Measurements from ENCODE around the gene ABTB2.

ABTB2 gene

GRCh38 chr11:34143048-34143447 is 214.8 kb downstream of the ABTB2 start:
- H3K36me3 ChIP-seq (ENCODE audit: insufficient read depth, low read length), result peaks cover 96% of the 10 kb centered on the region
- ATAC-seq (ENCODE audit: insufficient read depth, low read depth), result no peak
- TF ChIP-seq CTCF (IDR thresholded peaks at IDR 0.05; ENCODE audit: borderline replicate concordance, extremely low read depth, low read length, poor library complexity, severe bottlenecking) (no peak), EZH2 (IDR thresholded peaks at IDR 0.05; ENCODE audit: borderline replicate concordance, low read depth, low read length, severe bottlenecking) (no peak)
- no peak for DNase-seq
- H3K9ac ChIP-seq (ENCODE audit: low read depth, low read length), result no peak overlapping the region
- H3K4me3 ChIP-seq (ENCODE audit: low read depth in 1 of 2, low read length in 2 of 2), result no peak overlapping the region
- H3K27ac ChIP-seq (ENCODE audit: low read length), result no peak overlapping the region
- no peaks in the 10 kb centered on the region for H3K79me2 ChIP-seq (ENCODE audit: insufficient read depth, low read length)
- H3K4me1 ChIP-seq (ENCODE audit: insufficient read depth, low read length), result no peaks in the 10 kb centered on the region
- H3K4me2 ChIP-seq (ENCODE audit: insufficient read depth, low read length), result no peak overlapping the region
- no peak overlapping the region for H2AFZ ChIP-seq (ENCODE audit: low read depth, low read length)
- 0 out of 2 replicates have a peak, but pooled peaks cover 4% of the 10 kb centered on the region for H4K20me1 ChIP-seq (ENCODE audit: insufficient read depth, low read length)
- no peaks in the 10 kb centered on the region for H3K9me3 ChIP-seq (ENCODE audit: insufficient read depth, low read length, severe bottlenecking)
- no peaks in the 10 kb centered on the region for H3K27me3 ChIP-seq (ENCODE audit: insufficient read depth, low read length, poor library complexity)

GRCh38 chr11:34140149-34140548 is 217.7 kb downstream of the ABTB2 start:
- Histone ChIP-seq H3K27me3 (ENCODE audit: insufficient read depth, low read length, poor library complexity) (no peaks in the 10 kb centered on the region), H3K4me1 (ENCODE audit: insufficient read depth, low read length) (no peaks in the 10 kb centered on the region), H3K9me3 (ENCODE audit: insufficient read depth, low read length, severe bottlenecking) (no peaks in the 10 kb centered on the region), H3K9ac (ENCODE audit: low read depth, low read length) (no peak overlapping the region), H3K36me3 (ENCODE audit: insufficient read depth, low read length) (peaks cover 94% of the 10 kb centered on the region), H4K20me1 (ENCODE audit: insufficient read depth, low read length) (peaks cover 6% of the 10 kb centered on the region), H3K4me3 (ENCODE audit: low read depth in 1 of 2, low read length in 2 of 2) (no peak overlapping the region), H3K27ac (ENCODE audit: low read length) (no peak overlapping the region), H3K4me2 (ENCODE audit: insufficient read depth, low read length) (no peak overlapping the region), H3K79me2 (ENCODE audit: insufficient read depth, low read length) (no peaks in the 10 kb centered on the region), H2AFZ (ENCODE audit: low read depth, low read length) (no peak overlapping the region)
- no peak for ATAC-seq (ENCODE audit: insufficient read depth, low read depth)
- TF ChIP-seq EZH2 (IDR thresholded peaks at IDR 0.05; ENCODE audit: borderline replicate concordance, low read depth, low read length, severe bottlenecking) (no peak), CTCF (IDR thresholded peaks at IDR 0.05; ENCODE audit: borderline replicate concordance, extremely low read depth, low read length, poor library complexity, severe bottlenecking) (no peak)
- DNase-seq, result no peak

GRCh38 chr11:34139346-34139745 is 218.5 kb downstream of the ABTB2 start:
- no peak for DNase-seq
- Histone ChIP-seq H3K4me3 (ENCODE audit: low read depth in 1 of 2, low read length in 2 of 2) (no peak overlapping the region), H3K4me2 (ENCODE audit: insufficient read depth, low read length) (no peak overlapping the region), H3K36me3 (ENCODE audit: insufficient read depth, low read length) (peaks cover 94% of the 10 kb centered on the region), H3K79me2 (ENCODE audit: insufficient read depth, low read length) (no peaks in the 10 kb centered on the region), H3K27ac (ENCODE audit: low read length) (no peak overlapping the region), H3K9ac (ENCODE audit: low read depth, low read length) (no peak overlapping the region), H4K20me1 (ENCODE audit: insufficient read depth, low read length) (peaks cover 3% of the 10 kb centered on the region), H3K27me3 (ENCODE audit: insufficient read depth, low read length, poor library complexity) (no peaks in the 10 kb centered on the region), H2AFZ (ENCODE audit: low read depth, low read length) (no peak overlapping the region), H3K4me1 (ENCODE audit: insufficient read depth, low read length) (no peaks in the 10 kb centered on the region), H3K9me3 (ENCODE audit: insufficient read depth, low read length, severe bottlenecking) (no peaks in the 10 kb centered on the region)
- TF ChIP-seq CTCF (IDR thresholded peaks at IDR 0.05; ENCODE audit: borderline replicate concordance, extremely low read depth, low read length, poor library complexity, severe bottlenecking) (no peak), EZH2 (IDR thresholded peaks at IDR 0.05; ENCODE audit: borderline replicate concordance, low read depth, low read length, severe bottlenecking) (no peak)
- no peak for ATAC-seq (ENCODE audit: insufficient read depth, low read depth)

GRCh38 chr11:34136420-34136819 is 221.4 kb downstream of the ABTB2 start:
- peaks cover 6% of the 10 kb centered on the region for H4K20me1 ChIP-seq (ENCODE audit: insufficient read depth, low read length)
- no peak overlapping the region for H3K27ac ChIP-seq (ENCODE audit: low read length)
- ATAC-seq (ENCODE audit: insufficient read depth, low read depth) (no peak), DNase-seq (no peak)
- H3K4me3 ChIP-seq (ENCODE audit: low read depth in 1 of 2, low read length in 2 of 2), result no peak overlapping the region
- H3K27me3 ChIP-seq (ENCODE audit: insufficient read depth, low read length, poor library complexity), result no peaks in the 10 kb centered on the region
- H3K9me3 ChIP-seq (ENCODE audit: insufficient read depth, low read length, severe bottlenecking), result no peaks in the 10 kb centered on the region
- TF ChIP-seq CTCF (IDR thresholded peaks at IDR 0.05; ENCODE audit: borderline replicate concordance, extremely low read depth, low read length, poor library complexity, severe bottlenecking) (no peak), EZH2 (IDR thresholded peaks at IDR 0.05; ENCODE audit: borderline replicate concordance, low read depth, low read length, severe bottlenecking) (no peak)
- H3K4me2 ChIP-seq (ENCODE audit: insufficient read depth, low read length), result no peak overlapping the region
- no peak overlapping the region for H2AFZ ChIP-seq (ENCODE audit: low read depth, low read length)
- H3K79me2 ChIP-seq (ENCODE audit: insufficient read depth, low read length), result no peaks in the 10 kb centered on the region
- no peaks in the 10 kb centered on the region for H3K4me1 ChIP-seq (ENCODE audit: insufficient read depth, low read length)
- H3K36me3 ChIP-seq (ENCODE audit: insufficient read depth, low read length), result peaks cover 94% of the 10 kb centered on the region
- no peak overlapping the region for H3K9ac ChIP-seq (ENCODE audit: low read depth, low read length)

All from DND-41 (cell line).